Omental fat pad (tissue), 4 donors: ENCODE results near the gene PMEL. TPM values are rescaled to one million over a fixed set of nuclear protein-coding genes. Genes with fewer than 3 reads are reported as not detected.

Experiments
- ATAC-seq: fragments of 150-250 bp; one replicate; pipeline ENCODE4 v1.9.1; 2016; ENCODE audit warnings: mild to moderate bottlenecking, moderate library complexity; ENCODE audit not compliant: low FRiP score
- DNase-seq: peaks from one replicate; pipeline ENCODE4 v3.0.0-alpha.2; 2019; ENCODE audit warnings: low spot score
- CTCF ChIP-seq, 3 donors: fragments of 450-650 bp; IDR thresholded peaks; one replicate each; pipeline ENCODE4 v1.5.1; 2016 to 2017; ENCODE audit warnings: antibody characterized with exemption in 3 of 3, mild to moderate bottlenecking in 3 of 3, moderate library complexity in 2 of 3
- total RNA-seq, 4 donors: library from RNA; depleted of rRNA; stranded (reverse); fragments of >200 nt; gene quantifications; one replicate each; pipeline ENCODE4 v1.1.0, GENCODE V29; 2016

PMEL gene
- total RNA-seq, 4 donors from 2014 or later: 0.65 to 5.2 (median 1.2) TPM

DNA sequence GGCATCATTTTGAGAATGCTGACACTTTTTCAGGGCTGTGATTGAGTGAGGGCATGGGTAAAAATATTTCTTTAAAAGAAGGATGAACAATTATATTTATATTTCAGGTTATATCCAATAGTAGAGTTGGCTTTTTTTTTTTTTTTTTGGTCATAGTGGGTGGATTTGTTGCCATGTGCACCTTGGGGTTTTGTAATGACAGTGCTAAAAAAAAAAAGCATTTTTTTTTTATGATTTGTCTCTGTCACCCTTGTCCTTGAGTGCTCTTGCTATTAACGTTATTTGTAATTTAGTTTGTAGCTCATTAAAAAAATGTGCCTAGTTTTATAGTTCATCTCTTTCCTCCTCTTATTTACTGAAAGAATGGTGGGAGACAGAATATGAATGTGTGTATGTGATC, 6.6 kb upstream of the PMEL start:
- ATAC-seq (no peak), DNase-seq (no peak)
- no peak for TF ChIP-seq CTCF (IDR thresholded peaks at IDR 0.05)

- no peak for TF ChIP-seq CTCF (IDR thresholded peaks at IDR 0.05)
- ATAC-seq: no peak
- no peak for DNase-seq
Observed at GRCh38 chr12:55972042-55972441, 6.2 kb upstream of the PMEL start.

DNA sequence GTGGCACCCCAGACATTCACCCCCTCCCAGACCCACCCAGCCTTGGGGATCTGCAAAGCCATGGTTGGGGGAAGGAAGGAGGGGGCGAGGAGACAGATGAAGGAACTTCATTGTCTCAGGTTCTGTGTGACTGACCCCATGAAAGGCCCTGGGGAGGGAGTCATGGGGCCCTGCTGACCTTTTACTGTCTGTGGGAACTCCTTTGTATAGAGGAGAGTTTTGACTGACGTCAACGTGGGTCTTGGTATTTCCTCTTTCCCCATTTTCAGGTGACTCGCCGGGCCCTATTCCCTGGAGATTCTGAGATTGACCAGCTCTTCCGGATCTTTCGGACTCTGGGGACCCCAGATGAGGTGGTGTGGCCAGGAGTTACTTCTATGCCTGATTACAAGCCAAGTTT, 4.9 kb upstream of the PMEL start:
- ATAC-seq (no peak), DNase-seq (no peak)
- no peak for TF ChIP-seq CTCF (IDR thresholded peaks at IDR 0.05)

DNA sequence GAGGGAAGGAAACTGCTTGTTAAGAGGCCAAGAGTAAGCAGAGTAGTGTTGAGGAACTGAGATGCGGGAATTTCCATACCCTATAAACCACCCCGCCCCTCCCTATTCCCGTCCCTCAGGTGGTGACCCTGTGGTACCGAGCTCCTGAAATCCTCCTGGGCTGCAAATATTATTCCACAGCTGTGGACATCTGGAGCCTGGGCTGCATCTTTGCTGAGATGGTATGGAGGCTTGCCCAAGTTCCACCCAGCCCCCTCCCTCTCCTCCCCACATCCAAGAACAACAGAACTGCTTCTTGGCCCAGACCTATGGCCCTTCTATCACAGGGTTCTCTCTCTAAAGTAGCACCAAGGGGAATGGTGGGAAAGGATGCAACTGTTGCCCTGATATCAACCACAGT, 3.5 kb upstream of the PMEL start:
- TF ChIP-seq CTCF (IDR thresholded peaks at IDR 0.05): no peak
- no peak for DNase-seq
- ATAC-seq: no peak

- ATAC-seq (peak; percentile 94), DNase-seq (peak; percentile 94)
- no peak for TF ChIP-seq CTCF (IDR thresholded peaks at IDR 0.05)
Observed at GRCh38 chr12:55966408-55967281, 803 bp upstream of the PMEL start, which contains the start of gene CDK2. CDK2 (plus strand) TSS chr12:55966830; CDS start chr12:55967009, 179 bp downstream.

DNA sequence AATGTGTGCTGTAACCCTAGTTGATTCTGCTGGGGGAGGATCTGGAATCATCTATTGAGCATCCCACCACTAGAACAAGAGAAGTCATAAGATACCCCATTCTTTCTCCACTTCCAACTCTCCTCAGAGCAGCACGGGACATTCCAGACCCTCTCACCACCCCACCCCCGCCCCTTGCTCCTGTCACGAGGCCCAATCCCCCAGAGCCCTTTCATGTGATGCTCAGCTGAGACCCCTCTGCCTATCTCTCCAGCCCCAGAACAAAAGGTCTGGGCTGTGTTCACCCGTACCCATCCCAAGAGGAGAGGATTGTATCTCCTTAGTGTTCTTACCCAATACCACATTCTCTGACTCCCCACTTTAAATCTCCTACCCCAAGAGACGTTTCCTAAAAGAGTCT, 602 bp downstream of the PMEL start:
- TF ChIP-seq CTCF (IDR thresholded peaks at IDR 0.05): no peak
- no peak for DNase-seq
- ATAC-seq: no peak

GRCh38 chr12:55963760-55964159, 2.1 kb downstream of the PMEL start:
- TF ChIP-seq CTCF (IDR thresholded peaks at IDR 0.05): no peak
- ATAC-seq (no peak), DNase-seq (no peak)
